GM23338 (cell line): Measurements from ENCODE around the gene SIL1.

Experiments
- CREB1 ChIP-seq: fragments of 250-450 bp; sonication (Bioruptor Pico); IDR thresholded peaks from 2 replicates; pipeline ENCODE4 v1.5.0; 2020; ENCODE audit warnings: low read depth, mild to moderate bottlenecking, moderate library complexity
- CTCF ChIP-seq, 2 experiments: fragments of 200-600 bp in 1 of 2; sonication (generic) in 1 of 2; conservative IDR thresholded peaks; 2 replicates each; pipeline versions ENCODE4 v1.5.1 to v1.6.1; 2016 to 2017; ENCODE audit warnings: antibody characterized with exemption in 2 of 2, low read depth in 2 of 2, mild to moderate bottlenecking in 2 of 2, moderate library complexity in 1 of 2
- EZH2 ChIP-seq: fragments of 200-600 bp; sonication (generic); IDR thresholded peaks from one replicate; pipeline ENCODE4 v1.8.0; 2017; ENCODE audit warnings: antibody characterized with exemption, mild to moderate bottlenecking, low read depth; ENCODE audit not compliant: unreplicated experiment
- EZH2phosphoT487 ChIP-seq: fragments of 200-600 bp; sonication (generic); IDR thresholded peaks from one replicate; pipeline ENCODE4 v1.8.1; 2018; ENCODE audit warnings: antibody characterized with exemption; ENCODE audit not compliant: unreplicated experiment
- POLR2AphosphoS5 ChIP-seq: IDR thresholded peaks from 2 replicates; pipeline ENCODE4 v1.6.1; 2016; ENCODE audit warnings: antibody characterized with exemption, low read depth
- STAT1 ChIP-seq: IDR thresholded peaks from one replicate; pipeline ENCODE4 v1.6.1; 2016; ENCODE audit warnings: antibody characterized with exemption; ENCODE audit not compliant: unreplicated experiment
- TF ChIP-seq, protein P1 (sequence below): IDR thresholded peaks from 2 replicates; pipeline ENCODE4 v1.6.1; 2016; ENCODE audit warnings: antibody characterized with exemption
- TF ChIP-seq, protein P2 (sequence below): IDR thresholded peaks from one replicate; pipeline ENCODE4 v1.6.1; 2018; ENCODE audit warnings: antibody characterized with exemption; ENCODE audit not compliant: unreplicated experiment

GRCh38 chr5:138936225-138936967 is 261.8 kb downstream of the SIL1 start:
- TF ChIP-seq EZH2 (no peak), CTCF (conservative IDR thresholded peaks at IDR 0.05; ENCODE audit: low read depth in 2 of 2) (no peak), EZH2phosphoT487 (no peak), CREB1 (CRISPR knock-in tag) (no peak), POLR2AphosphoS5 (no peak), STAT1 (no peak)
- TF ChIP-seq, protein P1, sequence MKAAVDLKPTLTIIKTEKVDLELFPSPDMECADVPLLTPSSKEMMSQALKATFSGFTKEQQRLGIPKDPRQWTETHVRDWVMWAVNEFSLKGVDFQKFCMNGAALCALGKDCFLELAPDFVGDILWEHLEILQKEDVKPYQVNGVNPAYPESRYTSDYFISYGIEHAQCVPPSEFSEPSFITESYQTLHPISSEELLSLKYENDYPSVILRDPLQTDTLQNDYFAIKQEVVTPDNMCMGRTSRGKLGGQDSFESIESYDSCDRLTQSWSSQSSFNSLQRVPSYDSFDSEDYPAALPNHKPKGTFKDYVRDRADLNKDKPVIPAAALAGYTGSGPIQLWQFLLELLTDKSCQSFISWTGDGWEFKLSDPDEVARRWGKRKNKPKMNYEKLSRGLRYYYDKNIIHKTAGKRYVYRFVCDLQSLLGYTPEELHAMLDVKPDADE = no peak
- TF ChIP-seq, protein P2, sequence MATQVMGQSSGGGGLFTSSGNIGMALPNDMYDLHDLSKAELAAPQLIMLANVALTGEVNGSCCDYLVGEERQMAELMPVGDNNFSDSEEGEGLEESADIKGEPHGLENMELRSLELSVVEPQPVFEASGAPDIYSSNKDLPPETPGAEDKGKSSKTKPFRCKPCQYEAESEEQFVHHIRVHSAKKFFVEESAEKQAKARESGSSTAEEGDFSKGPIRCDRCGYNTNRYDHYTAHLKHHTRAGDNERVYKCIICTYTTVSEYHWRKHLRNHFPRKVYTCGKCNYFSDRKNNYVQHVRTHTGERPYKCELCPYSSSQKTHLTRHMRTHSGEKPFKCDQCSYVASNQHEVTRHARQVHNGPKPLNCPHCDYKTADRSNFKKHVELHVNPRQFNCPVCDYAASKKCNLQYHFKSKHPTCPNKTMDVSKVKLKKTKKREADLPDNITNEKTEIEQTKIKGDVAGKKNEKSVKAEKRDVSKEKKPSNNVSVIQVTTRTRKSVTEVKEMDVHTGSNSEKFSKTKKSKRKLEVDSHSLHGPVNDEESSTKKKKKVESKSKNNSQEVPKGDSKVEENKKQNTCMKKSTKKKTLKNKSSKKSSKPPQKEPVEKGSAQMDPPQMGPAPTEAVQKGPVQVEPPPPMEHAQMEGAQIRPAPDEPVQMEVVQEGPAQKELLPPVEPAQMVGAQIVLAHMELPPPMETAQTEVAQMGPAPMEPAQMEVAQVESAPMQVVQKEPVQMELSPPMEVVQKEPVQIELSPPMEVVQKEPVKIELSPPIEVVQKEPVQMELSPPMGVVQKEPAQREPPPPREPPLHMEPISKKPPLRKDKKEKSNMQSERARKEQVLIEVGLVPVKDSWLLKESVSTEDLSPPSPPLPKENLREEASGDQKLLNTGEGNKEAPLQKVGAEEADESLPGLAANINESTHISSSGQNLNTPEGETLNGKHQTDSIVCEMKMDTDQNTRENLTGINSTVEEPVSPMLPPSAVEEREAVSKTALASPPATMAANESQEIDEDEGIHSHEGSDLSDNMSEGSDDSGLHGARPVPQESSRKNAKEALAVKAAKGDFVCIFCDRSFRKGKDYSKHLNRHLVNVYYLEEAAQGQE = no peak
